OCI-LY3 (cell line): ENCODE data around the gene MBTD1.

Experiments used
- H2AFZ ChIP-seq: fragments of 200-600, 300-600 bp; shearing (Covaris generic); 2 replicates; pipeline ENCODE4 v1.6.0; 2014; ENCODE audit warnings: antibody characterized with exemption, low read depth, low read length
- H3K27ac ChIP-seq: fragments of 200-600, 300-600 bp; sonication (generic); 2 replicates; pipeline ENCODE4 v1.5.1; 2014; ENCODE audit warnings: mild to moderate bottlenecking, low read length, moderate library complexity, mixed read lengths
- H3K27me3 ChIP-seq: fragments of 200-600, 300-600 bp; sonication (generic); 2 replicates; pipeline ENCODE4 v1.6.1; 2014; ENCODE audit warnings: low read depth, low read length, mixed read lengths
- H3K36me3 ChIP-seq: fragments of 200-600, 300-600 bp; sonication (generic); replicated peaks from 2 replicates; pipeline ENCODE3; 2014; ENCODE audit warnings: low read depth, low read length, mixed read lengths
- H3K4me1 ChIP-seq: fragments of 300-600, 200-600 bp; sonication (generic); 2 replicates; pipeline ENCODE4 v1.6.1; 2014; ENCODE audit warnings: low read length, mixed read lengths
- H3K4me2 ChIP-seq: fragments of 200-600, 300-600 bp; sonication (generic); 2 replicates; pipeline ENCODE4 v1.6.1; 2014; ENCODE audit warnings: low read length, mixed read lengths
- H3K4me3 ChIP-seq: fragments of 300-600, 200-600 bp; sonication (generic); 2 replicates; pipeline ENCODE4 v1.5.1; 2014; ENCODE audit warnings: antibody characterized with exemption, mild to moderate bottlenecking, low read length, moderate library complexity
- H3K79me2 ChIP-seq: fragments of 300-600, 200-600 bp; shearing (Covaris generic); 2 replicates; pipeline ENCODE4 v1.6.1; 2014; ENCODE audit warnings: mild to moderate bottlenecking, low read length, mixed read lengths
- H3K9ac ChIP-seq: fragments of 300-600, 200-600 bp; shearing (Covaris generic); 2 replicates; pipeline ENCODE4 v1.6.0; 2014; ENCODE audit warnings: mild to moderate bottlenecking, low read length, moderate library complexity
- H3K9me3 ChIP-seq: fragments of 200-600, 300-600 bp; shearing (Covaris generic); 2 replicates; pipeline ENCODE4 v1.6.1; 2014; ENCODE audit warnings: low read length, mixed read lengths; ENCODE audit not compliant: insufficient read depth
- H4K20me1 ChIP-seq: fragments of 200-600, 300-600 bp; sonication (generic); 2 replicates; pipeline ENCODE4 v1.6.1; 2016; ENCODE audit warnings: low read length, mixed read lengths; ENCODE audit not compliant: insufficient read depth
- CTCF ChIP-seq: fragments of 200-600, 300-600 bp; sonication (generic); IDR thresholded peaks from 2 replicates; pipeline ENCODE4 v1.5.1; 2014; ENCODE audit warnings: antibody characterized with exemption, low read length, low read depth
- EZH2phosphoT487 ChIP-seq: fragments of 200-600 bp; shearing (Covaris generic); IDR thresholded peaks from 2 replicates; pipeline ENCODE4 v1.6.1; 2018; ENCODE audit warnings: antibody characterized with exemption, mixed run types, low read depth

MBTD1 gene

GRCh38 chr17:51135956-51136355, 123.9 kb downstream of the MBTD1 start:
- no peak overlapping the region for H3K4me2 ChIP-seq
- no peaks in the 10 kb centered on the region for H3K27me3 ChIP-seq
- H3K36me3 ChIP-seq, result no peaks in the 10 kb centered on the region
- no peak overlapping the region for H3K27ac ChIP-seq
- TF ChIP-seq EZH2phosphoT487 (no peak), CTCF (no peak)
- H3K9ac ChIP-seq, result no peak overlapping the region
- H3K4me1 ChIP-seq, result peaks cover 6% of the 10 kb centered on the region; the same call in 1 of the 2 replicates
- no peaks in the 10 kb centered on the region for H3K79me2 ChIP-seq
- H4K20me1 ChIP-seq, result no peaks in the 10 kb centered on the region
- no peaks in the 10 kb centered on the region for H3K9me3 ChIP-seq
- no peak overlapping the region for H3K4me3 ChIP-seq
- H2AFZ ChIP-seq, result no peak overlapping the region

GRCh38 chr17:51133365-51133764, 126.5 kb downstream of the MBTD1 start:
- TF ChIP-seq EZH2phosphoT487 (no peak), CTCF (no peak)
- Histone ChIP-seq H3K27ac (no peak overlapping the region), H2AFZ (no peak overlapping the region)

DNA sequence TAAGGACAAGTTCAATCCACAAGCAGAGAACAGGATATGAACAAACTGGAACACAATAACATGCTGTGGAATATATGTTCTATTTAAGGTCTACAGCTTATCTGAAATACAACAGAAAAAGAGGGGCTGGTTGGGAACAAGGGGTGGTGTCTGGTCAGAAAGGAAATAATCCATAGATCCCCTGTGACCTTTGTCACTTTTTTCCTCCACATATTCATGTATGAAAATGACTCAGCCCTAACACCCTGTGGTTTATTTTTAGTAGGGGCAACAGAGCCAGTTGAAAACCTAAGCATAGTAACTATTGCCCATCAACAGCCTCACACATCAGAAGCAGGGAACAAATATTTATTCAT, 126.9 kb downstream of the MBTD1 start:
- no peaks in the 10 kb centered on the region for H3K79me2 ChIP-seq
- H3K9me3 ChIP-seq, result no peaks in the 10 kb centered on the region
- TF ChIP-seq CTCF (no peak), EZH2phosphoT487 (no peak)
- peaks cover 6% of the 10 kb centered on the region; the same call in 1 of the 2 replicates for H3K4me1 ChIP-seq
- no peak overlapping the region for H2AFZ ChIP-seq
- H3K4me2 ChIP-seq, result no peak overlapping the region
- H3K4me3 ChIP-seq, result no peak overlapping the region
- H3K36me3 ChIP-seq, result no peaks in the 10 kb centered on the region
- no peak overlapping the region for H3K9ac ChIP-seq
- H3K27ac ChIP-seq, result no peak overlapping the region
- H4K20me1 ChIP-seq, result no peaks in the 10 kb centered on the region
- no peaks in the 10 kb centered on the region for H3K27me3 ChIP-seq

More at GRCh38 chr17:51133365-51133764, 126.5 kb downstream of the MBTD1 start:
- no peaks in the 10 kb centered on the region for H4K20me1 ChIP-seq
- no peaks in the 10 kb centered on the region for H3K36me3 ChIP-seq
- H3K4me1 ChIP-seq, result peaks cover 6% of the 10 kb centered on the region; the same call in 1 of the 2 replicates
- no peak overlapping the region for H3K9ac ChIP-seq
- H3K4me2 ChIP-seq, result no peak overlapping the region
- H3K4me3 ChIP-seq, result no peak overlapping the region
- no peaks in the 10 kb centered on the region for H3K9me3 ChIP-seq
- no peaks in the 10 kb centered on the region for H3K27me3 ChIP-seq
- no peaks in the 10 kb centered on the region for H3K79me2 ChIP-seq

DNA sequence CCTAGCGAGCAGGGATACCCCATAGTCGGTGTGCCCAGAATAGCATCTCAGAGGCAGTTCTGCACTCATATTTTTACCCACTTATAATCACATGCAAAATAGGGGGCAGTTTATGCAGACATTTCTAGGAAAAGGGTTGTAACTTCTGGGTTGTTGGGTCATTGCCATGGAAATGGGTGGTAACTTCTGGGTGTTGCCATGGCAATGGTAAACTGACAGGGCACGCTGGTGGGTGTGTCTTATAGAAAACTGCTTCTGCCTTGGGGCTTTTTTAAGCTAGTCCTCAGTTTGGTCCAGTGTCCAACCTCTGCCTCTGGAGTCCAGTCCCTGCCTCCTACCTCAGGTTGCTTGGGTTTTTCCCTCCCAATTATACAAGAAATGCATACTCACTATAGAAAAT, 131.8 kb downstream of the MBTD1 start:
- H3K4me1 ChIP-seq, result peaks cover 4% of the 10 kb centered on the region; the same call in 1 of the 2 replicates
- no peaks in the 10 kb centered on the region for H3K79me2 ChIP-seq
- no peaks in the 10 kb centered on the region for H4K20me1 ChIP-seq
- H2AFZ ChIP-seq, result no peak overlapping the region
- no peaks in the 10 kb centered on the region for H3K36me3 ChIP-seq
- H3K27ac ChIP-seq, result no peak overlapping the region
- TF ChIP-seq EZH2phosphoT487, result no peak
- H3K4me2 ChIP-seq, result no peak overlapping the region
- H3K9ac ChIP-seq, result no peak overlapping the region
- no peaks in the 10 kb centered on the region for H3K27me3 ChIP-seq
- H3K9me3 ChIP-seq, result no peaks in the 10 kb centered on the region
- no peak overlapping the region for H3K4me3 ChIP-seq
